ENCODE data around the gene FICD.

FICD gene

GRCh38 chr12:108517288-108518100, 2.4 kb downstream of the FICD start:
- Histone ChIP-seq H3K14ac (ENCODE audit: low read length) (no peak overlapping the region), H3K9me3 (ENCODE audit: insufficient read depth, low read depth, low read length) (no peaks in the 10 kb centered on the region), H3K4me3 (ENCODE audit: low read depth, low read length) (no peak overlapping the region), H2AK5ac (ENCODE audit: low read length) (no peak overlapping the region), H3K36me3 (ENCODE audit: control insufficient read depth in 1 of 2, insufficient read depth in 2 of 2, low read length in 2 of 2) (peaks cover 34 to 42% of the 10 kb centered on the region in 2 experiments), H3K4me1 (ENCODE audit: control insufficient read depth in 1 of 2, insufficient read depth in 2 of 2, low read length in 2 of 2) (peaks cover 8 to 9% of the 10 kb centered on the region in 2 experiments), H3K9ac (ENCODE audit: low read length) (no peak overlapping the region), H3K4me2 (ENCODE audit: low read length) (no peak overlapping the region), H3K79me1 (ENCODE audit: low read length) (peaks cover 5% of the 10 kb centered on the region), H2BK120ac (ENCODE audit: insufficient read depth, low read length, poor library complexity) (no peak overlapping the region), H3K27me3 (ENCODE audit: insufficient read depth, low read length) (no peaks in the 10 kb centered on the region), H2BK12ac (ENCODE audit: low read length) (no peak overlapping the region), H2BK5ac (ENCODE audit: low read depth, low read length, poor library complexity) (no peak overlapping the region), H2AFZ (ENCODE audit: insufficient read depth, low read length, poor library complexity) (no peak overlapping the region), H3K4ac (ENCODE audit: low read depth, low read length) (no peak overlapping the region), H4K8ac (ENCODE audit: low read depth, low read length) (no peak overlapping the region), H3K23ac (ENCODE audit: low read length) (no peak overlapping the region), H4K12ac (ENCODE audit: low read depth, low read length) (no peak overlapping the region), H3K79me2 (ENCODE audit: control insufficient read depth, insufficient read depth, low read length, poor library complexity) (peaks cover 5% of the 10 kb centered on the region), H3K27ac (ENCODE audit: low read depth, low read length) (no peak overlapping the region), H4K91ac (ENCODE audit: low read depth, low read length) (no peak overlapping the region), H3K18ac (ENCODE audit: low read length) (no peak overlapping the region)
- no CpG with 5 or more reads among the region's 12 CpGs for WGBS (ENCODE audit: extremely low coverage, insufficient coverage, insufficient read length)
- peak in 1 of 2 donors; percentile 14 for DNase-seq

GRCh38 chr12:108518101-108518715, 3.1 kb downstream of the FICD start:
- peaks cover 8 to 9% of the 10 kb centered on the region in 2 experiments for H3K4me1 ChIP-seq (ENCODE audit: control insufficient read depth in 1 of 2, insufficient read depth in 2 of 2, low read length in 2 of 2)
- H3K14ac ChIP-seq (ENCODE audit: low read length), result no peak overlapping the region
- no peak overlapping the region for H3K4ac ChIP-seq (ENCODE audit: low read depth, low read length)
- H3K4me3 ChIP-seq (ENCODE audit: low read depth, low read length), result no peak overlapping the region
- H2AFZ ChIP-seq (ENCODE audit: insufficient read depth, low read length, poor library complexity), result no peak overlapping the region
- H4K91ac ChIP-seq (ENCODE audit: low read depth, low read length), result no peak overlapping the region
- no peaks in the 10 kb centered on the region for H3K27me3 ChIP-seq (ENCODE audit: insufficient read depth, low read length)
- peaks cover 38 to 47% of the 10 kb centered on the region in 2 experiments for H3K36me3 ChIP-seq (ENCODE audit: control insufficient read depth in 1 of 2, insufficient read depth in 2 of 2, low read length in 2 of 2)
- H3K18ac ChIP-seq (ENCODE audit: low read length), result no peak overlapping the region
- no peak overlapping the region for H2BK120ac ChIP-seq (ENCODE audit: insufficient read depth, low read length, poor library complexity)
- H2BK12ac ChIP-seq (ENCODE audit: low read length), result no peak overlapping the region
- H4K8ac ChIP-seq (ENCODE audit: low read depth, low read length), result no peak overlapping the region
- DNase-seq, result no peak
- no CpG with 5 or more reads among the region's 24 CpGs for WGBS (ENCODE audit: extremely low coverage, insufficient coverage, insufficient read length)
- H2AK5ac ChIP-seq (ENCODE audit: low read length), result no peak overlapping the region
- no peak overlapping the region for H3K4me2 ChIP-seq (ENCODE audit: low read length)
- H3K9me3 ChIP-seq (ENCODE audit: insufficient read depth, low read depth, low read length), result no peaks in the 10 kb centered on the region
- peaks cover 5% of the 10 kb centered on the region for H3K79me2 ChIP-seq (ENCODE audit: control insufficient read depth, insufficient read depth, low read length, poor library complexity)
- H3K79me1 ChIP-seq (ENCODE audit: low read length), result peaks cover 5% of the 10 kb centered on the region
- peak overlapping the region; percentile 39 for H3K9ac ChIP-seq (ENCODE audit: low read length)
- no peak overlapping the region for H2BK5ac ChIP-seq (ENCODE audit: low read depth, low read length, poor library complexity)
- no peak overlapping the region for H4K12ac ChIP-seq (ENCODE audit: low read depth, low read length)
- no peak overlapping the region for H3K23ac ChIP-seq (ENCODE audit: low read length)
- no peak overlapping the region for H3K27ac ChIP-seq (ENCODE audit: low read depth, low read length)

GRCh38 chr12:108518716-108519496, 3.8 kb downstream of the FICD start:
- Histone ChIP-seq H3K36me3 (ENCODE audit: control insufficient read depth in 1 of 2, insufficient read depth in 2 of 2, low read length in 2 of 2) (peaks cover 44 to 53% of the 10 kb centered on the region in 2 experiments), H3K79me2 (ENCODE audit: control insufficient read depth, insufficient read depth, low read length, poor library complexity) (peaks cover 5% of the 10 kb centered on the region), H2BK12ac (ENCODE audit: low read length) (no peak overlapping the region), H3K4ac (ENCODE audit: low read depth, low read length) (no peak overlapping the region), H3K4me3 (ENCODE audit: low read depth, low read length) (peak overlapping the region; percentile 42), H4K12ac (ENCODE audit: low read depth, low read length) (no peak overlapping the region), H2BK5ac (ENCODE audit: low read depth, low read length, poor library complexity) (no peak overlapping the region), H3K9me3 (ENCODE audit: insufficient read depth, low read depth, low read length) (no peaks in the 10 kb centered on the region), H3K27me3 (ENCODE audit: insufficient read depth, low read length) (no peaks in the 10 kb centered on the region), H2AFZ (ENCODE audit: insufficient read depth, low read length, poor library complexity) (no peak overlapping the region), H3K18ac (ENCODE audit: low read length) (no peak overlapping the region), H3K14ac (ENCODE audit: low read length) (no peak overlapping the region), H2BK120ac (ENCODE audit: insufficient read depth, low read length, poor library complexity) (no peak overlapping the region), H3K9ac (ENCODE audit: low read length) (peak overlapping the region; percentile 39), H3K79me1 (ENCODE audit: low read length) (peaks cover 5% of the 10 kb centered on the region), H4K8ac (ENCODE audit: low read depth, low read length) (no peak overlapping the region), H3K4me2 (ENCODE audit: low read length) (no peak overlapping the region), H4K91ac (ENCODE audit: low read depth, low read length) (no peak overlapping the region), H3K4me1 (ENCODE audit: control insufficient read depth in 1 of 2, insufficient read depth in 2 of 2, low read length in 2 of 2) (peaks cover 8 to 9% of the 10 kb centered on the region in 2 experiments), H3K27ac (ENCODE audit: low read depth, low read length) (no peak overlapping the region), H2AK5ac (ENCODE audit: low read length) (no peak overlapping the region), H3K23ac (ENCODE audit: low read length) (no peak overlapping the region)
- no peak for DNase-seq
- no CpG with 5 or more reads among the region's 39 CpGs for WGBS (ENCODE audit: extremely low coverage, insufficient coverage, insufficient read length)

- H3K4me3 ChIP-seq (ENCODE audit: low read depth, low read length), result no peak overlapping the region
- H2AFZ ChIP-seq (ENCODE audit: insufficient read depth, low read length, poor library complexity), result no peak overlapping the region
- no peak overlapping the region for H2BK120ac ChIP-seq (ENCODE audit: insufficient read depth, low read length, poor library complexity)
- H4K91ac ChIP-seq (ENCODE audit: low read depth, low read length), result no peak overlapping the region
- peaks cover 50 to 60% of the 10 kb centered on the region in 2 experiments for H3K36me3 ChIP-seq (ENCODE audit: control insufficient read depth in 1 of 2, insufficient read depth in 2 of 2, low read length in 2 of 2)
- no peaks in the 10 kb centered on the region for H3K27me3 ChIP-seq (ENCODE audit: insufficient read depth, low read length)
- no peak overlapping the region for H3K27ac ChIP-seq (ENCODE audit: low read depth, low read length)
- H3K4ac ChIP-seq (ENCODE audit: low read depth, low read length), result no peak overlapping the region
- peaks cover 8 to 9% of the 10 kb centered on the region in 2 experiments for H3K4me1 ChIP-seq (ENCODE audit: control insufficient read depth in 1 of 2, insufficient read depth in 2 of 2, low read length in 2 of 2)
- no peak overlapping the region for H2BK12ac ChIP-seq (ENCODE audit: low read length)
- no peak overlapping the region for H3K18ac ChIP-seq (ENCODE audit: low read length)
- no peak overlapping the region for H2BK5ac ChIP-seq (ENCODE audit: low read depth, low read length, poor library complexity)
- H2AK5ac ChIP-seq (ENCODE audit: low read length), result no peak overlapping the region
- no peak overlapping the region for H4K8ac ChIP-seq (ENCODE audit: low read depth, low read length)
- peaks cover 5% of the 10 kb centered on the region for H3K79me1 ChIP-seq (ENCODE audit: low read length)
- peaks cover 5% of the 10 kb centered on the region for H3K79me2 ChIP-seq (ENCODE audit: control insufficient read depth, insufficient read depth, low read length, poor library complexity)
- H3K14ac ChIP-seq (ENCODE audit: low read length), result no peak overlapping the region
- no peak overlapping the region for H3K9ac ChIP-seq (ENCODE audit: low read length)
- DNase-seq, result no peak
- no peak overlapping the region for H4K12ac ChIP-seq (ENCODE audit: low read depth, low read length)
- no peaks in the 10 kb centered on the region for H3K9me3 ChIP-seq (ENCODE audit: insufficient read depth, low read depth, low read length)
- H3K23ac ChIP-seq (ENCODE audit: low read length), result no peak overlapping the region
- H3K4me2 ChIP-seq (ENCODE audit: low read length), result no peak overlapping the region
- no CpG with 5 or more reads among the region's 4 CpGs for WGBS (ENCODE audit: extremely low coverage, insufficient coverage, insufficient read length)
Measured at GRCh38 chr12:108519558-108519957, 4.5 kb downstream of the FICD start.
